HepG2 (cell line): ENCODE measurements around the gene BTBD19. TPM values are rescaled to one million over a fixed set of nuclear protein-coding genes. Genes with fewer than 3 reads are reported as not detected.

Experiments
- ARNTL ChIP-seq: sonication (generic); formaldehyde crosslinking; IDR thresholded peaks from 2 replicates; pipeline ENCODE4 v1.4.0; 2020; ENCODE audit warnings: mild to moderate bottlenecking, missing genetic modification reagents
- ATF3 ChIP-seq: sonication (generic); formaldehyde crosslinking; IDR thresholded peaks from 2 replicates; pipeline ENCODE4 v1.4.0; 2020; ENCODE audit warnings: missing genetic modification reagents
- ATF4 ChIP-seq, 2 experiments: fragments of 450-650 bp in 1 of 2; sonication (generic) in 1 of 2; formaldehyde crosslinking; IDR thresholded peaks; 2 replicates each; pipeline versions ENCODE4 v1.5.0 to v1.8.0; 2020 to 2022; ENCODE audit warnings: mild to moderate bottlenecking in 1 of 2, missing genetic modification reagents in 1 of 2
- ETV6 ChIP-seq: sonication (generic); formaldehyde crosslinking; conservative IDR thresholded peaks from 2 replicates; pipeline ENCODE4 v1.4.0; 2020; ENCODE audit warnings: missing genetic modification reagents
- SRF ChIP-seq: IDR thresholded peaks from 2 replicates; pipeline ENCODE4 v1.6.1; 2011; ENCODE audit warnings: mild to moderate bottlenecking, low read depth, low read length, moderate library complexity
- ZBTB46 ChIP-seq: sonication (generic); formaldehyde crosslinking; IDR thresholded peaks from 2 replicates; pipeline ENCODE4 v1.4.0; 2020; ENCODE audit warnings: mild to moderate bottlenecking, missing genetic modification reagents, borderline replicate concordance
- ZFYVE20 ChIP-seq: sonication (generic); formaldehyde crosslinking; IDR thresholded peaks from 2 replicates; pipeline ENCODE4 v1.8.0; 2023; ENCODE audit warnings: low read depth, mild to moderate bottlenecking, moderate library complexity, missing genetic modification reagents, borderline replicate concordance
- ZNF101 ChIP-seq: sonication (generic); formaldehyde crosslinking; IDR thresholded peaks from 2 replicates; pipeline ENCODE4 v1.4.0; 2020; ENCODE audit warnings: mild to moderate bottlenecking, low read depth, missing genetic modification reagents, borderline replicate concordance
- ZNF260 ChIP-seq: sonication (generic); formaldehyde crosslinking; IDR thresholded peaks from 2 replicates; pipeline ENCODE4 v1.4.0; 2020; ENCODE audit warnings: missing genetic modification reagents, low read depth, mild to moderate bottlenecking, borderline replicate concordance
- ZNF354B ChIP-seq: sonication (generic); formaldehyde crosslinking; IDR thresholded peaks from 2 replicates; pipeline ENCODE4 v1.8.0; 2022; ENCODE audit warnings: mild to moderate bottlenecking, missing genetic modification reagents
- ZNF451 ChIP-seq: sonication (generic); formaldehyde crosslinking; IDR thresholded peaks from 2 replicates; pipeline ENCODE4 v1.5.0; 2020; ENCODE audit warnings: mild to moderate bottlenecking, missing genetic modification reagents
- ZNF543 ChIP-seq: sonication (generic); formaldehyde crosslinking; IDR thresholded peaks from 2 replicates; pipeline ENCODE4 v1.4.0; 2020; ENCODE audit warnings: mild to moderate bottlenecking, missing genetic modification reagents
- ZNF570 ChIP-seq: sonication (generic); formaldehyde crosslinking; IDR thresholded peaks from 2 replicates; pipeline ENCODE4 v1.4.0; 2020; ENCODE audit warnings: mild to moderate bottlenecking, missing genetic modification reagents, borderline replicate concordance
- ZNF639 ChIP-seq: conservative IDR thresholded peaks from 2 replicates; pipeline ENCODE4 v1.6.1; 2018; ENCODE audit warnings: missing genetic modification reagents
- ZNF703 ChIP-seq: sonication (generic); formaldehyde crosslinking; IDR thresholded peaks from 2 replicates; pipeline ENCODE4 v1.5.1; 2020; ENCODE audit warnings: missing genetic modification reagents, mild to moderate bottlenecking, moderate library complexity, borderline replicate concordance
- ZNF761 ChIP-seq: sonication (generic); formaldehyde crosslinking; conservative IDR thresholded peaks from 2 replicates; pipeline ENCODE4 v1.4.0; 2020; ENCODE audit warnings: mild to moderate bottlenecking, missing genetic modification reagents
- ZNF773 ChIP-seq: sonication (generic); formaldehyde crosslinking; IDR thresholded peaks from 2 replicates; pipeline ENCODE4 v1.4.0; 2020; ENCODE audit warnings: missing genetic modification reagents, borderline replicate concordance
- ZZZ3 ChIP-seq: sonication (generic); formaldehyde crosslinking; IDR thresholded peaks from 2 replicates; pipeline ENCODE4 v1.4.0; 2020; ENCODE audit warnings: missing genetic modification reagents, mild to moderate bottlenecking, borderline replicate concordance
- polyA plus RNA-seq, 8 experiments: library from polyadenylated mRNA; depleted of rRNA in 3 of 8; stranded (reverse) in 7 of 8; unstranded in 1 of 8; fragments of >200 nt; fragmentation: Illumina TruSeq in 4 of 8; extraction: Trizol in 4 of 8; gene quantifications; 2 replicates each; pipeline versions ENCODE4 v1.2.1 to v1.2.3, GENCODE V29; 2011 to 2016; ENCODE audit warnings: low read depth in 4 of 8, missing spikeins in 1 of 8, mixed read lengths in 1 of 8; ENCODE audit not compliant: insufficient read depth in 1 of 8
- total RNA-seq, 5 experiments: library from RNA; depleted of rRNA; stranded (reverse); fragments of >200 nt; fragmentation: Illumina TruSeq; extraction: Trizol; gene quantifications; 2 replicates each; pipeline ENCODE4 v1.2.3, GENCODE V29; 2016; ENCODE audit warnings: low read depth in 1 of 5
- TF ChIP-seq, protein P1 (sequence below): sonication (generic); formaldehyde crosslinking; IDR thresholded peaks from 2 replicates; pipeline ENCODE4 v1.4.0; 2020; ENCODE audit warnings: missing genetic modification reagents, mild to moderate bottlenecking, borderline replicate concordance
- TF ChIP-seq, protein P2 (sequence below): IDR thresholded peaks from 2 replicates; pipeline ENCODE4 v1.6.1; 2018; ENCODE audit warnings: missing genetic modification reagents, mild to moderate bottlenecking, missing compliant biosample characterization

Gene BTBD19
- total and polyA plus RNA-seq, 2 of the 13 experiments (the other 11 are each of a cell fraction or from before 2014, with no cell fraction given), result 2.7 to 6.7 TPM

- TF ChIP-seq ZNF260 (CRISPR knock-in tag) (no peak), ZNF354B (CRISPR knock-in tag) (no peak), ATF4 (CRISPR knock-in tag; IDR thresholded peaks at IDR 0.05) (no peak), ARNTL (CRISPR knock-in tag) (peak; percentile 25; the same call in 1 of the 2 replicates), ZBTB46 (CRISPR knock-in tag) (0 out of 2 replicates have a peak, but pooled peaks have one; percentile 74), ZNF639 (CRISPR knock-in tag) (no peak), ZNF451 (CRISPR knock-in tag) (no peak), ZNF761 (peak; percentile 41; the same call in 1 of the 2 replicates), ZNF703 (CRISPR knock-in tag) (peak; percentile 24; the same call in 1 of the 2 replicates), SRF (no peak), ZFYVE20 (CRISPR knock-in tag) (no peak), ATF3 (no peak), ZZZ3 (CRISPR knock-in tag) (0 out of 2 replicates have a peak, but pooled peaks have one; percentile 8), ETV6 (no peak), ZNF543 (CRISPR knock-in tag) (0 out of 2 replicates have a peak, but pooled peaks have one; percentile 50), ZNF101 (CRISPR knock-in tag) (peak; percentile 38; the same call in 1 of the 2 replicates), ZNF773 (CRISPR knock-in tag) (peak; percentile 54; the same call in 1 of the 2 replicates), ZNF570 (CRISPR knock-in tag) (peak; percentile 74; the same call in 1 of the 2 replicates)
- TF ChIP-seq, protein P1, sequence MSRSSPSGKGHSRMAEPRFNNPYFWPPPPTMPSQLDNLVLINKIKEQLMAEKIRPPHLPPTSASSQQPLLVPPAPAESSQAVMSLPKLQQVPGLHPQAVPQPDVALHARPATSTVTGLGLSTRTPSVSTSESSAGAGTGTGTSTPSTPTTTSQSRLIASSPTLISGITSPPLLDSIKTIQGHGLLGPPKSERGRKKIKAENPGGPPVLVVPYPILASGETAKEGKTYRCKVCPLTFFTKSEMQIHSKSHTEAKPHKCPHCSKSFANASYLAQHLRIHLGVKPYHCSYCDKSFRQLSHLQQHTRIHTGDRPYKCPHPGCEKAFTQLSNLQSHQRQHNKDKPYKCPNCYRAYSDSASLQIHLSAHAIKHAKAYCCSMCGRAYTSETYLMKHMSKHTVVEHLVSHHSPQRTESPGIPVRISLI, result no peak
- TF ChIP-seq, protein P2, sequence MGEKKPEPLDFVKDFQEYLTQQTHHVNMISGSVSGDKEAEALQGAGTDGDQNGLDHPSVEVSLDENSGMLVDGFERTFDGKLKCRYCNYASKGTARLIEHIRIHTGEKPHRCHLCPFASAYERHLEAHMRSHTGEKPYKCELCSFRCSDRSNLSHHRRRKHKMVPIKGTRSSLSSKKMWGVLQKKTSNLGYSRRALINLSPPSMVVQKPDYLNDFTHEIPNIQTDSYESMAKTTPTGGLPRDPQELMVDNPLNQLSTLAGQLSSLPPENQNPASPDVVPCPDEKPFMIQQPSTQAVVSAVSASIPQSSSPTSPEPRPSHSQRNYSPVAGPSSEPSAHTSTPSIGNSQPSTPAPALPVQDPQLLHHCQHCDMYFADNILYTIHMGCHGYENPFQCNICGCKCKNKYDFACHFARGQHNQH (CRISPR knock-in tag), result no peak
Observed at GRCh38 chr1:44775930-44776729, 32.2 kb upstream of the BTBD19 start (continued).
